CD4-positive, alpha-beta T cell treated with Interleukin-17A for 1 hour (primary cell): ENCODE measurements around the gene IQCF6.
"Not testable (repeated sequence)": the region's sequence is repeated elsewhere in the genome, so short reads cannot be mapped to it uniquely, and the experiment has no call there.

ENCODE experiments used
- DNase-seq: peaks from one replicate; pipeline ENCODE4 v3.0.0-alpha.2; 2020

IQCF6 gene

GRCh38 chr3:51779137-51779536 lies at the start of gene IQCF6:
IQCF6 (minus strand) TSS chr3:51779237; CDS start chr3:51779224, 13 bp downstream.
- DNase-seq = no peak

GRCh38 chr3:51828297-51828696 lies 49.3 kb upstream of the IQCF6 start:
- no peak for DNase-seq

GRCh38 chr3:51819709-51820406 lies 40.8 kb upstream of the IQCF6 start:
- DNase-seq = no peak

- DNase-seq = no peak
Observed at GRCh38 chr3:51819151-51819550, 40.1 kb upstream of the IQCF6 start.

- no peak for DNase-seq
Observed at GRCh38 chr3:51817375-51817774, 38.3 kb upstream of the IQCF6 start.

- DNase-seq = no peak
Observed at GRCh38 chr3:51816723-51817122, 37.7 kb upstream of the IQCF6 start.

- no peak for DNase-seq
Observed at GRCh38 chr3:51815614-51816013, 36.6 kb upstream of the IQCF6 start.

GRCh38 chr3:51814034-51814433 lies 35.0 kb upstream of the IQCF6 start:
- no peak for DNase-seq

GRCh38 chr3:51813539-51813938 lies 34.5 kb upstream of the IQCF6 start:
- DNase-seq = no peak

- DNase-seq = no peak
Observed at GRCh38 chr3:51808934-51809333, 29.9 kb upstream of the IQCF6 start.

- DNase-seq = no peak
Observed at GRCh38 chr3:51802106-51802703, 23.2 kb upstream of the IQCF6 start.

GRCh38 chr3:51800750-51801125 lies 21.7 kb upstream of the IQCF6 start:
- no peak for DNase-seq

GRCh38 chr3:51799879-51800749 lies 21.1 kb upstream of the IQCF6 start:
- DNase-seq = peak; percentile 70

GRCh38 chr3:51798411-51798963 lies 19.4 kb upstream of the IQCF6 start:
- no peak for DNase-seq

GRCh38 chr3:51796854-51797253 lies 17.8 kb upstream of the IQCF6 start:
- no peak for DNase-seq

GRCh38 chr3:51794206-51794605 lies 15.2 kb upstream of the IQCF6 start:
- no peak for DNase-seq

GRCh38 chr3:51792206-51792605 lies 13.2 kb upstream of the IQCF6 start:
- DNase-seq = no peak

- no peak for DNase-seq
Observed at GRCh38 chr3:51789437-51789836, 10.4 kb upstream of the IQCF6 start.

GRCh38 chr3:51787576-51787975 lies 8.5 kb upstream of the IQCF6 start:
- not testable (repeated sequence) for DNase-seq

- DNase-seq = no peak
Observed at GRCh38 chr3:51786267-51786666, 7.2 kb upstream of the IQCF6 start.

GRCh38 chr3:51778554-51778953 lies 483 bp downstream of the IQCF6 start:
- DNase-seq = no peak

GRCh38 chr3:51777985-51778384 lies 1.1 kb downstream of the IQCF6 start:
- no peak for DNase-seq

- DNase-seq = no peak
Observed at GRCh38 chr3:51773529-51774056, 5.4 kb downstream of the IQCF6 start.
